SK-N-SH (cell line): ENCODE measurements around the gene CELF5. TPM values are rescaled to one million over a fixed set of nuclear protein-coding genes. Genes with fewer than 3 reads are reported as not detected.

Experiments used
- CTCF ChIA-PET: fragments of 300-600, 350-600 bp; formaldehyde crosslinking; extraction: SDS; loops from one replicate; lab custom pipeline; 2021; lab: Yijun Ruan, JAX
- POLR2A ChIA-PET: fragments of 350-600 bp; sonication (Branson Sonifier 250); formaldehyde crosslinking; extraction: SDS; loops from one replicate; lab custom pipeline; 2020; ENCODE audit warnings: antibody characterized with exemption, inconsistent platforms; lab: Yijun Ruan, JAX
- DNase-seq: peaks from one replicate; pipeline ENCODE4 v3.0.0; 2012
- H2AFZ ChIP-seq: fragments of 200-600 bp; sonication (generic); 2 replicates; pipeline ENCODE4 v1.8.1; 2016; ENCODE audit warnings: antibody characterized with exemption, mild to moderate bottlenecking, low read depth
- H3F3A ChIP-seq: fragments of 200-600 bp; sonication (generic); replicated peaks from 2 replicates; pipeline ENCODE3; 2016; ENCODE audit warnings: antibody characterized with exemption, mild to moderate bottlenecking; ENCODE audit not compliant: insufficient read depth
- H3K27ac ChIP-seq, 2 experiments: fragments of 200-500 bp in 1 of 2; fragments of 200-600 bp in 1 of 2; sonication (Bioruptor generic) in 1 of 2; sonication (generic), shearing (Covaris generic) in 1 of 2; 2 replicates each; pipeline versions ENCODE4 v1.5.1 to v1.6.1; 2014 to 2016; ENCODE audit warnings: low read depth in 2 of 2, inconsistent platforms in 1 of 2, low read length in 1 of 2, mild to moderate bottlenecking in 1 of 2, mixed read lengths in 1 of 2
- H3K27me3 ChIP-seq: fragments of 200-600 bp; sonication (generic), shearing (Covaris generic); 2 replicates; pipeline ENCODE4 v1.6.1; 2016; ENCODE audit warnings: mixed run types; ENCODE audit not compliant: insufficient read depth
- H3K36me3 ChIP-seq, 2 experiments: fragments of 200-500 bp in 1 of 2; fragments of 200-600 bp in 1 of 2; sonication (Bioruptor generic) in 1 of 2; sonication (generic) in 1 of 2; replicated peaks in 1 of 2; 2 replicates each; pipeline versions ENCODE3 to v1.5.1; 2014 to 2016; ENCODE audit warnings: low read length in 1 of 2, mild to moderate bottlenecking in 1 of 2; ENCODE audit not compliant: insufficient read depth in 2 of 2, control insufficient read depth in 1 of 2
- H3K4me1 ChIP-seq, 2 experiments: fragments of 200-500 bp in 1 of 2; fragments of 200-600 bp in 1 of 2; sonication (Bioruptor generic) in 1 of 2; sonication (generic), shearing (Covaris generic) in 1 of 2; 2 replicates each; pipeline versions ENCODE4 v1.5.1 to v1.6.1; 2014 to 2016; ENCODE audit warnings: low read depth in 1 of 2, low read length in 1 of 2, mixed run types in 1 of 2; ENCODE audit not compliant: insufficient read depth in 2 of 2, control insufficient read depth in 1 of 2
- H3K4me2 ChIP-seq: fragments of 200-600 bp; sonication (generic), shearing (Covaris generic); 2 replicates; pipeline ENCODE4 v1.6.1; 2017; ENCODE audit warnings: mixed run types
- H3K4me3 ChIP-seq, 2 experiments: fragments of 200-500 bp in 1 of 2; fragments of 200-600 bp in 1 of 2; sonication (Bioruptor generic) in 1 of 2; sonication (generic), shearing (Covaris generic) in 1 of 2; 2 replicates each; pipeline versions ENCODE4 v1.5.1 to v1.8.1; 2014 to 2016; ENCODE audit warnings: low read depth in 2 of 2, inconsistent platforms in 1 of 2, low read length in 1 of 2, mild to moderate bottlenecking in 1 of 2, mixed read lengths in 1 of 2, moderate library complexity in 1 of 2
- H3K79me2 ChIP-seq: fragments of 200-600 bp; sonication (generic); 2 replicates; pipeline ENCODE4 v1.8.1; 2017; ENCODE audit warnings: mild to moderate bottlenecking; ENCODE audit not compliant: insufficient read depth
- H3K9ac ChIP-seq: fragments of 200-600 bp; sonication (generic); 2 replicates; pipeline ENCODE4 v1.6.1; 2017; ENCODE audit warnings: mixed run types
- H3K9me2 ChIP-seq: fragments of 200-600 bp; sonication (generic); 2 replicates; pipeline ENCODE4 v1.6.1; 2017; ENCODE audit warnings: mixed run types
- H3K9me3 ChIP-seq: fragments of 200-600 bp; sonication (generic); 2 replicates; pipeline ENCODE4 v1.6.1; 2017; ENCODE audit warnings: mixed run types, mild to moderate bottlenecking, moderate library complexity
- H4K20me1 ChIP-seq: fragments of 200-600 bp; sonication (generic); 2 replicates; pipeline ENCODE4 v1.6.1; 2017; ENCODE audit warnings: mild to moderate bottlenecking, mixed run types; ENCODE audit not compliant: insufficient read depth
- EP300 ChIP-seq, 2 experiments: IDR thresholded peaks; 2 replicates each; pipeline versions ENCODE4 v1.4.0 to v1.6.1; 2012; ENCODE audit warnings: borderline replicate concordance in 1 of 2, low read depth in 1 of 2, low read length in 1 of 2
- EZH2phosphoT487 ChIP-seq: fragments of 200-600 bp; sonication (generic); IDR thresholded peaks from 2 replicates; pipeline ENCODE4 v1.6.1; 2017; ENCODE audit warnings: low read depth, mixed run types, mild to moderate bottlenecking, antibody characterized with exemption, moderate library complexity, borderline replicate concordance
- FOSL2 ChIP-seq: IDR thresholded peaks from 2 replicates; pipeline ENCODE4 v1.4.0; 2012; ENCODE audit warnings: low read depth, mild to moderate bottlenecking, moderate library complexity, borderline replicate concordance
- JUND ChIP-seq: IDR thresholded peaks from 2 replicates; pipeline ENCODE4 v1.4.0; 2012
- MEF2A ChIP-seq: IDR thresholded peaks from 2 replicates; pipeline ENCODE4 v1.4.0; 2012; ENCODE audit warnings: low read depth, borderline replicate concordance
- POLR2AphosphoS5 ChIP-seq: IDR thresholded peaks from 2 replicates; pipeline ENCODE4 v1.6.1; 2012; ENCODE audit warnings: low read depth, low read length
- RFX5 ChIP-seq: IDR thresholded peaks from 2 replicates; pipeline ENCODE4 v1.6.1; 2012; ENCODE audit warnings: mild to moderate bottlenecking, improper control_type of control experiment, low read length
- SIN3A ChIP-seq: IDR thresholded peaks from 2 replicates; pipeline ENCODE4 v1.6.1; 2012; ENCODE audit warnings: low read depth, mild to moderate bottlenecking, low read length, moderate library complexity, borderline replicate concordance
- SMC3 ChIP-seq: IDR thresholded peaks from 2 replicates; pipeline ENCODE4 v1.6.1; 2012; ENCODE audit warnings: low read depth, low read length, improper control_type of control experiment
- TAF1 ChIP-seq: IDR thresholded peaks from 2 replicates; pipeline ENCODE4 v1.6.1; 2012; ENCODE audit warnings: low read depth, mild to moderate bottlenecking, low read length, moderate library complexity, borderline replicate concordance
- TCF12 ChIP-seq: IDR thresholded peaks from 2 replicates; pipeline ENCODE4 v1.4.0; 2012
- TEAD4 ChIP-seq: IDR thresholded peaks from 2 replicates; pipeline ENCODE4 v1.4.0; 2012; ENCODE audit warnings: mild to moderate bottlenecking, borderline replicate concordance; ENCODE audit not compliant: insufficient read depth
- WGBS: methylation state at CpG from one replicate; pipeline ENCODE4 v1.1.6; 2017; ENCODE audit warnings: low lambda C conversion rate; 5-methylcytosine and 5-hydroxymethylcytosine counted together
- polyA plus RNA-seq, 3 experiments: library from polyadenylated mRNA; depleted of rRNA; stranded (reverse); fragments of >200 nt; gene quantifications; 2 replicates each; pipeline ENCODE4 v1.2.3, GENCODE V29; 2012
- TF ChIP-seq, protein P1 (sequence below): IDR thresholded peaks from 2 replicates; pipeline ENCODE4 v1.6.1; 2012; ENCODE audit warnings: mild to moderate bottlenecking, low read depth, low read length, moderate library complexity
- TF ChIP-seq, protein P2 (sequence below): fragments of 150-350 bp; IDR thresholded peaks from 2 replicates; pipeline ENCODE4 v1.6.1; 2017; ENCODE audit warnings: antibody characterized with exemption, low read length, low read depth, borderline replicate concordance
- TF ChIP-seq, protein P3 (sequence below): IDR thresholded peaks from 2 replicates; pipeline ENCODE4; 2012
- TF ChIP-seq, protein P4 (sequence below): IDR thresholded peaks from 2 replicates; pipeline ENCODE4 v1.4.0; 2012; ENCODE audit warnings: low read depth

The CELF5 gene
- polyA plus RNA-seq, 1 of the 3 experiments (the other 2 are of a cell fraction), result 0.33 TPM

DNA sequence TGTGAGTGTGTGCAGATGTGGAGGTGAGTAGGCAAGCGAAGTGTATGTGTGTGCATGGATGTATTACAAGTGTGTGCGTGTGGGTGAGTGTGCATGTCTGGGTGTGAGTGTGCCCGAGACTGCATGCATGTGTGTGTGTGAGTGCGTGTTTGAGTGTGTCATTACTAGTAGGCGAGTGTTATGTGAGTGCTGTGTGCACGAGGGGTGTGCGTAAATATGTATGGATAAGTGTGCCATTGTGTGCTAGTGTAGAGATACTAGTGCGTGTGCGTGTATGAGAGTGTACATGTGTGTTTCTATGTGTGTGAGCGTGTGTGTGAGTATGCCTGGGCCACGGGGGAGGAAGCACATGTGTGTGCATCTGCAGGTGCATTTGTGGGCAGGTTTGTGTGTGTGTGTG lies 53.8 kb downstream of the CELF5 start:
- Histone ChIP-seq H3K79me2 (no peaks in the 10 kb centered on the region), H3K4me1 (peaks cover 0 to 7% of the 10 kb centered on the region in 2 experiments; a peak in 2 of 4 replicates)
- POLR2A ChIA-PET, result no interaction called here

DNA sequence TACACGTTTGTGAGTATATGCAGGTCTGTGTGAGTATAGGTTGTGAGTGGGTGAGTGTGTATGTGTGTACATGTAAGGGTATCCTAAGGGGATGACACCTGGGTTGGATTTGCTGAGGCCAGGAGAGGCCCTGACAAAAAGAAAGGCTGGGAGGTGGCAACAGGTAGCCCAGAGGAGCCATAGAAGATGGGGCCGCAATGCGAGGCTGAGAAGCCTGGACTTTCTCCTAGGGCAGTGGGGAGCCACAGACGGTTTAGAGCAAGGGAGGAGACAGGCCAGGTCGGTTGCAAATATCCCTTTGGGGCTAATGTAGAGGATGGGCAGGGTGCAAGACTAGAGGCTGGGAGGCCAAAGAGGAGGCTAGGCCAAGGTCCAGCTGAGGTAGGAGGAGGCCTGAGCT lies 54.3 kb downstream of the CELF5 start:
- Histone ChIP-seq H4K20me1 (no peaks in the 10 kb centered on the region), H3K4me2 (no peak overlapping the region), H3K9ac (no peak overlapping the region), H3K79me2 (no peaks in the 10 kb centered on the region), H3F3A (peaks cover 3% of the 10 kb centered on the region), H3K4me3 (no peak overlapping the region), H3K4me1 (peaks cover 0 to 7% of the 10 kb centered on the region in 2 experiments; a peak in 2 of 4 replicates), H3K27ac (no peak overlapping the region), H3K9me3 (no peaks in the 10 kb centered on the region), H2AFZ (no peak overlapping the region), H3K9me2 (no peaks in the 10 kb centered on the region), H3K36me3 (no peaks in the 10 kb centered on the region), H3K27me3 (no peaks in the 10 kb centered on the region)
- CTCF ChIA-PET, result interaction anchor here (1.0 kb wide), 1 partner anchor 67 kb away, joined by 4 read pairs; no protein-coding TSS in a partner anchor
- POLR2A ChIA-PET, result no interaction called here
- TF ChIP-seq, protein P1, sequence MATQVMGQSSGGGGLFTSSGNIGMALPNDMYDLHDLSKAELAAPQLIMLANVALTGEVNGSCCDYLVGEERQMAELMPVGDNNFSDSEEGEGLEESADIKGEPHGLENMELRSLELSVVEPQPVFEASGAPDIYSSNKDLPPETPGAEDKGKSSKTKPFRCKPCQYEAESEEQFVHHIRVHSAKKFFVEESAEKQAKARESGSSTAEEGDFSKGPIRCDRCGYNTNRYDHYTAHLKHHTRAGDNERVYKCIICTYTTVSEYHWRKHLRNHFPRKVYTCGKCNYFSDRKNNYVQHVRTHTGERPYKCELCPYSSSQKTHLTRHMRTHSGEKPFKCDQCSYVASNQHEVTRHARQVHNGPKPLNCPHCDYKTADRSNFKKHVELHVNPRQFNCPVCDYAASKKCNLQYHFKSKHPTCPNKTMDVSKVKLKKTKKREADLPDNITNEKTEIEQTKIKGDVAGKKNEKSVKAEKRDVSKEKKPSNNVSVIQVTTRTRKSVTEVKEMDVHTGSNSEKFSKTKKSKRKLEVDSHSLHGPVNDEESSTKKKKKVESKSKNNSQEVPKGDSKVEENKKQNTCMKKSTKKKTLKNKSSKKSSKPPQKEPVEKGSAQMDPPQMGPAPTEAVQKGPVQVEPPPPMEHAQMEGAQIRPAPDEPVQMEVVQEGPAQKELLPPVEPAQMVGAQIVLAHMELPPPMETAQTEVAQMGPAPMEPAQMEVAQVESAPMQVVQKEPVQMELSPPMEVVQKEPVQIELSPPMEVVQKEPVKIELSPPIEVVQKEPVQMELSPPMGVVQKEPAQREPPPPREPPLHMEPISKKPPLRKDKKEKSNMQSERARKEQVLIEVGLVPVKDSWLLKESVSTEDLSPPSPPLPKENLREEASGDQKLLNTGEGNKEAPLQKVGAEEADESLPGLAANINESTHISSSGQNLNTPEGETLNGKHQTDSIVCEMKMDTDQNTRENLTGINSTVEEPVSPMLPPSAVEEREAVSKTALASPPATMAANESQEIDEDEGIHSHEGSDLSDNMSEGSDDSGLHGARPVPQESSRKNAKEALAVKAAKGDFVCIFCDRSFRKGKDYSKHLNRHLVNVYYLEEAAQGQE, result no peak
- no peak for TF ChIP-seq POLR2AphosphoS5
- no peak for TF ChIP-seq SMC3
- no peak for TF ChIP-seq TCF12
- TF ChIP-seq FOSL2, result no peak
- TF ChIP-seq, protein P2, sequence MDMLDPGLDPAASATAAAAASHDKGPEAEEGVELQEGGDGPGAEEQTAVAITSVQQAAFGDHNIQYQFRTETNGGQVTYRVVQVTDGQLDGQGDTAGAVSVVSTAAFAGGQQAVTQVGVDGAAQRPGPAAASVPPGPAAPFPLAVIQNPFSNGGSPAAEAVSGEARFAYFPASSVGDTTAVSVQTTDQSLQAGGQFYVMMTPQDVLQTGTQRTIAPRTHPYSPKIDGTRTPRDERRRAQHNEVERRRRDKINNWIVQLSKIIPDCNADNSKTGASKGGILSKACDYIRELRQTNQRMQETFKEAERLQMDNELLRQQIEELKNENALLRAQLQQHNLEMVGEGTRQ, result no peak
- TF ChIP-seq MEF2A, result no peak
- TF ChIP-seq, protein P3, sequence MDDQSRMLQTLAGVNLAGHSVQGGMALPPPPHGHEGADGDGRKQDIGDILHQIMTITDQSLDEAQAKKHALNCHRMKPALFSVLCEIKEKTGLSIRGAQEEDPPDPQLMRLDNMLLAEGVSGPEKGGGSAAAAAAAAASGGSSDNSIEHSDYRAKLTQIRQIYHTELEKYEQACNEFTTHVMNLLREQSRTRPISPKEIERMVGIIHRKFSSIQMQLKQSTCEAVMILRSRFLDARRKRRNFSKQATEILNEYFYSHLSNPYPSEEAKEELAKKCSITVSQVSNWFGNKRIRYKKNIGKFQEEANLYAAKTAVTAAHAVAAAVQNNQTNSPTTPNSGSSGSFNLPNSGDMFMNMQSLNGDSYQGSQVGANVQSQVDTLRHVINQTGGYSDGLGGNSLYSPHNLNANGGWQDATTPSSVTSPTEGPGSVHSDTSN, result no peak
- TF ChIP-seq TEAD4, result no peak
- no peak for TF ChIP-seq SIN3A
- no peak for TF ChIP-seq TAF1
- TF ChIP-seq EZH2phosphoT487, result no peak
- TF ChIP-seq RFX5, result no peak
- no peak for TF ChIP-seq JUND
- 56% methylated on average over 5 of the region's 5 CpGs for WGBS
- no peak for DNase-seq

More for the DNA sequence above, 53.8 kb downstream of the CELF5 start:
- H3K4me3 ChIP-seq, result no peak overlapping the region
- H4K20me1 ChIP-seq, result no peaks in the 10 kb centered on the region
- TF ChIP-seq, protein P4, sequence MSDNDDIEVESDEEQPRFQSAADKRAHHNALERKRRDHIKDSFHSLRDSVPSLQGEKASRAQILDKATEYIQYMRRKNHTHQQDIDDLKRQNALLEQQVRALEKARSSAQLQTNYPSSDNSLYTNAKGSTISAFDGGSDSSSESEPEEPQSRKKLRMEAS, result no peak
- TF ChIP-seq EP300 (IDR thresholded peaks at IDR 0.05; ENCODE audit: borderline replicate concordance in 1 of 2, low read depth in 1 of 2, low read length in 1 of 2), result no peak
- WGBS, result 77% methylated on average over 11 of the region's 11 CpGs
- H2AFZ ChIP-seq, result no peak overlapping the region
- H3K4me2 ChIP-seq, result no peak overlapping the region
- no peaks in the 10 kb centered on the region for H3K9me3 ChIP-seq
- no peaks in the 10 kb centered on the region for H3K27me3 ChIP-seq
- H3K9me2 ChIP-seq, result no peaks in the 10 kb centered on the region
- no peak overlapping the region for H3K9ac ChIP-seq
- no peak overlapping the region for H3K27ac ChIP-seq
- no peak for DNase-seq
- CTCF ChIA-PET, result no interaction called here
- H3F3A ChIP-seq, result peaks cover 3% of the 10 kb centered on the region
- no peaks in the 10 kb centered on the region for H3K36me3 ChIP-seq
